ENCODE measurements around the gene TRPM3. TPM values are rescaled to one million over a fixed set of nuclear protein-coding genes. Genes with fewer than 3 reads are reported as not detected.

The TRPM3 gene
- total RNA-seq, result under 0.01 and 0.22 TPM in 2 replicates

DNA sequence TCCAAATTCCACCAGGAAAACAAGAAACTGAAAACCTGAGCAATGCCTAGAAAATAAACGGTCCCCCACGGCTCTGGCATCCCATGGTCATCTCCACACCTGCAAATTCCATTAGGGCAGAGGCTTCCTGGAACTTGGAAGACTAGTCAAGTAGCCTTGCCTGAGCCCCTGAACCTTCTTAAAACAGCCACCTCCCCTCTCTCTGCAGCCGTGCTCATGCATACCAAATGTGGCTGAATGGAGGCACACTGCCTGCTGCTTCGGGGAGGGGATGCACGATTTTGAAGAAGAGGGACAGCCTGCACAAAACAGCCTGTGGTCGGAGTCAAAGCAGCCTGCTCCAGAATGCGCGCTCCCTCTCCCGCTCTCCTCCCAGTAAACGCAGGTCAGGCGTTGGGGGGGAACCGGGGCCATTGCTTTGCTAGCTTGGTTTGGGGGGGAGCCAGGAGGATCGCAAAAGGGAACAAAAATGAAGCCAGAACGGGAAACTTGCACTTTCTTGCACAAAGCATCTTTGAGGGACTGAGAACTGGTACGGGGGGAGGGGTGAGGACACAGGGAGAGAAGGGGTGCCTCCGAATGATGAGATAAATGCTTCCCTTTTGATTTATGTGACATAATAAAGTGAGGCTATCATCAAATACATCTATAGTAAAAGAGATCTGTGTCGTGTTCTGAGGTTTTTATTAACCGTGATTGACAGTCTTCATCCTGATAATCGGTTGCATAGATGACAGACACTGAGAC lies at the start of gene TRPM3:
TSS of gene TRPM3 (minus strand) at position 347 of the 747 bp plus-strand sequence. CDS start at position 80, 267 bp downstream.

Small RNAs within 50 kb of the gene (small RNA-seq; reads per million reads assigned to genes)
- gene MIR204 (ENCODE audit: low replicate concordance), result 2.8 reads per million, percentile 77 among the genes with 10 or more reads in this experiment
- gene RN7SL726P (ENCODE audit: low replicate concordance), result not detected

All from placental pericyte (primary cell).